ENCODE results near the gene ARHGEF4.
"Not testable (repeated sequence)": the region's sequence is repeated elsewhere in the genome, so short reads cannot be mapped to it uniquely, and the experiment has no call there.

ARHGEF4 gene

DNA sequence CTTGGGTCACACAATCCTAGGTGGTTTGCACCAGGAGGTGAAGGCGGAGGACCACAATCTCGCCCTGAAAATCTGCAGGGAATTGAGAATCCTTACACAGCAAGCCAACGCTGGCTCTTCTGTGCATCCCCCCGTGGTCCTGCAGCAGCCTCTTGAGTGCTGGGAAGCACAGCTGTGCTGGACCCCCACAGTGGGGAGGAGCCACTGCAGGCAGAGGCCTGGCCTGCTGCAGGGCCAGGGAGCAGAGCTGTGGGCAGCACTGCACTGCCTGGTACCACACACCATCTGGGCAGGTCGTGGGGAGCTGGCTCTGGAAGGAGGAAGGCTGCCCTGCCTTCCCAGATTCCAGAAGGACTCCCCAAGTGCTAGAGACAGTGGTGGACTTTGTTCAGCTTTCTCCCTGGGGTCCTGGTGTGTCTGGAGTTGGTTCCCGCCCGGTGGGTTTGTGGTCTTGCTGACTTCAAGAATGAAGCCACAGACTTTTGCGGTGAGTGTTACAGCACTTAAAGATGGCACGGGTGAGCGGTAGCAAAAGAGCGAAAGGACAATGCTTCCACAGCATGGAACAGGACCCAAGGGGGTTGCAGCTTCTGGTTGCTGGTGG is 150.3 kb downstream of the ARHGEF4 start:
- Histone ChIP-seq H3K27ac (ENCODE audit: low read depth, low read length) (no peak overlapping the region), H3K4me3 (ENCODE audit: low read length) (no peak overlapping the region), H3K27me3 (ENCODE audit: insufficient read depth, low read length) (no peaks in the 10 kb centered on the region), H3K9me3 (ENCODE audit: insufficient read depth, low read depth, low read length) (no peaks in the 10 kb centered on the region), H3K4me1 (ENCODE audit: insufficient read depth, low read length) (no peaks in the 10 kb centered on the region), H3K36me3 (ENCODE audit: insufficient read depth, low read length) (no peaks in the 10 kb centered on the region), H3K9ac (ENCODE audit: low read depth, low read length) (no peak overlapping the region)
- WGBS: 96% methylated on average over 11 of the region's 11 CpGs

DNA sequence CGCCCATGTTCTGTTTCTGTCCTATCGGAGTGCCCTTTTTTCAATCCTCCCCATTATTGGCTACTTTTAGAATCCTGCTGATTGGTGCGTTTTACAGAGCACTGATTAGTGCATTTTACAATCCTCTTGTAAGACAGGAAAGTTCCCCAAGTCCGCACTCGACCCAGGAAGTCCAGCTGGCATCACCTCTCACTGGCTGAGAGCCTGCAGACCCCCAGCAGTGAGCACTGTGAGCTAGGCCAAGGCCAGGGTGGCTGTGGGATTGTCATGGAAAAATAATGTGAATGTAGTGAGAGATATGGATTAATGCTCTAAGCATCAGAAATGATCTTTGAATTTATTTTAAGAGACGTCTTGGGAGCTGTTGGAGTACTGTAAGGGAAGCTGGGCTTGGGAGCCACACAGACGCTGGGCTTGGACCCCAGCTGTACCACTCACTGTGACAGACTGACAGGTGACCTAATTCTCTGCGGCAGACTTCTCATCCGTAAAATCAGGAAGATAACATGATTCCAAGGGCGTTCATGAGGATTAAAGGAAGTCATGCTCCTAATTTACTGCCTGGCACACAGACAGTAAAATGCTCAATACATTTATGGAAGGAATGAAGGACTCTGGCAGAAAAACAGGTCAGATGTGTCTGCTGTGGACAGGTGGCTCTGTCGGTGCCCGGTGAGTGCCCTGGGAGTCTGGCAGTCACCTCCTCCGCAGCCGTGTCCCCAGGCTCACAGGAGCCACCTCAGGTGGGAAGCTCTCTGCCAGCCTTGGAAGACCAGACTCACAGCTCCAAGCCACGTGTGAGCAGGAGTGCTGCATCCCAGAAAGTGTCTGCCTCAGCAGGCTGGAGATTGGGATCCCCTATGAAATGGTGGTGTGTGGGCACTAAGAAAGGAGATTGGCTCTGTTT is 151.1 kb downstream of the ARHGEF4 start:
- H3K4me1 ChIP-seq (ENCODE audit: insufficient read depth, low read length): no peaks in the 10 kb centered on the region
- H3K27me3 ChIP-seq (ENCODE audit: insufficient read depth, low read length): no peaks in the 10 kb centered on the region
- no peak overlapping the region for H3K27ac ChIP-seq (ENCODE audit: low read depth, low read length)
- H3K9ac ChIP-seq (ENCODE audit: low read depth, low read length): no peak overlapping the region
- no peaks in the 10 kb centered on the region for H3K9me3 ChIP-seq (ENCODE audit: insufficient read depth, low read depth, low read length)
- no peaks in the 10 kb centered on the region for H3K36me3 ChIP-seq (ENCODE audit: insufficient read depth, low read length)
- 90% methylated on average over 15 of the region's 15 CpGs for WGBS
- H3K4me3 ChIP-seq (ENCODE audit: low read length): no peak overlapping the region

DNA sequence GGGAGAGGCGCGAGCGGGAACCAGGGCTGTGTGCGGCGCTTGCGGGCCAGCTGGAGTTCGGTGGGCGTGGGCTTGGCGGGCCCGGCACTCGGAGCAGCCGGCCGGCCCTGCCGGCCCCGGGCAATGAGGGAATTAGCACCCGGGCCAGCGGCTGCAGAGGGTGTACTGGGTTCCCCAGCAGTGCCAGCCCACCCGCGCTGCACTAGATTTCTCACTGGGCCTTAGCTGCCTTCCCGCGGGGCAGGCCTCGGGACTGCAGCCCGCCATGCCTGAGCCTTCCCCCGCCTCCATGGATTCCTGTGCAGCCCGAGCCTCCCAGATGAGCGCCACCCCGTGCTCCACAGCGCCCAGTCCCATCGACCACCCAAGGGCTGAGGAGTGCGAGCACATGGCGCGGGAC is 154.7 kb downstream of the ARHGEF4 start:
- not testable (repeated sequence) for H3K27me3 ChIP-seq (ENCODE audit: insufficient read depth, low read length)
- WGBS: 91% methylated on average over 32 of the region's 32 CpGs

DNA sequence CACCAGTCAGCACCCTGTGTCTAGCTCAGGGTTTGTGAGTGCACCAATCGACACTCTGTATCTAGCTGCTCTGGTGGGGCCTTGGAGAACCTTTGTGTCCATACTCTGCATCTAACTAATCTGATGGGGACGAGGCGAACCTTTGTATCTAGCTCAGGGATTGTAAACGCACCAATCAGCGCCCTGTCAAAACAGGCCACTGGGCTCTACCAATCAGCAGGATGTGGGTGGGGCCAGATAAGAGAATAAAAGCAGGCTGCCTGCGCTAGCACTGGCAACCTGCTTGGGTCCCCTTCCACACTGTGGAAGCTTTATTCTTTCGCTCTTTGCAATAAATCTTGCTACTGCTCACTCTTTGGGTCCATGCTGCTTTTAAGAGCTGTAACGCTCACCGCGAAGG is 155.3 kb downstream of the ARHGEF4 start:
- H3K27me3 ChIP-seq (ENCODE audit: insufficient read depth, low read length); H3K4me1 ChIP-seq (ENCODE audit: insufficient read depth, low read length); H3K9me3 ChIP-seq (ENCODE audit: insufficient read depth, low read depth, low read length); H3K4me3 ChIP-seq (ENCODE audit: low read length); H3K27ac ChIP-seq (ENCODE audit: low read depth, low read length); H3K9ac ChIP-seq (ENCODE audit: low read depth, low read length); H3K36me3 ChIP-seq (ENCODE audit: insufficient read depth, low read length): not testable (repeated sequence)
- WGBS: 94% methylated on average over 10 of the region's 10 CpGs

More for the DNA sequence above, 154.7 kb downstream of the ARHGEF4 start:
- not testable (repeated sequence) for H3K36me3 ChIP-seq (ENCODE audit: insufficient read depth, low read length); H3K9me3 ChIP-seq (ENCODE audit: insufficient read depth, low read depth, low read length); H3K4me3 ChIP-seq (ENCODE audit: low read length); H3K4me1 ChIP-seq (ENCODE audit: insufficient read depth, low read length); H3K27ac ChIP-seq (ENCODE audit: low read depth, low read length); H3K9ac ChIP-seq (ENCODE audit: low read depth, low read length)

DNA sequence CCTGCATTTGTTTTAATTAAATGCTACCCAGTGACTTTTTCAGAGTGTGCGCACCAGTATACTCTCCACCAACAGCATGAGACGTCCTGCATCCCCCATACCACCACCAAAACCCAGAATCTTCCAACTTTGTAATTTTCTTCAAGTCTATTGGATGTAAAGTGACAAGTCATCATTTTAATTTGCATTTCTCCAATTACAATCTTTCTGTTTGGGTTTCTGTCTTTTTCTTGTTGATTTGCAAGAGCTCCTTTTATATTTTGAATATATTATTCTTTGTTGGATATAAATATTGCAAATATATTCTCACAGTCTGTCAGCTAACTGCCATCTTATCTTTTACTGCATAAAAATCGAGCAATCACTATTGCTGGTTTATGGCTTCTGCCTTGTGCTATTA is 160.0 kb downstream of the ARHGEF4 start:
- H3K27ac ChIP-seq (ENCODE audit: low read depth, low read length): no peak overlapping the region
- H3K9ac ChIP-seq (ENCODE audit: low read depth, low read length): no peak overlapping the region
- no peaks in the 10 kb centered on the region for H3K36me3 ChIP-seq (ENCODE audit: insufficient read depth, low read length)
- H3K27me3 ChIP-seq (ENCODE audit: insufficient read depth, low read length): no peaks in the 10 kb centered on the region
- H3K4me3 ChIP-seq (ENCODE audit: low read length): no peak overlapping the region
- WGBS: 87% methylated on average over 3 of the region's 3 CpGs
- H3K4me1 ChIP-seq (ENCODE audit: insufficient read depth, low read length): no peaks in the 10 kb centered on the region; the same call in 1 of the 2 replicates
- H3K9me3 ChIP-seq (ENCODE audit: insufficient read depth, low read depth, low read length): no peaks in the 10 kb centered on the region

DNA sequence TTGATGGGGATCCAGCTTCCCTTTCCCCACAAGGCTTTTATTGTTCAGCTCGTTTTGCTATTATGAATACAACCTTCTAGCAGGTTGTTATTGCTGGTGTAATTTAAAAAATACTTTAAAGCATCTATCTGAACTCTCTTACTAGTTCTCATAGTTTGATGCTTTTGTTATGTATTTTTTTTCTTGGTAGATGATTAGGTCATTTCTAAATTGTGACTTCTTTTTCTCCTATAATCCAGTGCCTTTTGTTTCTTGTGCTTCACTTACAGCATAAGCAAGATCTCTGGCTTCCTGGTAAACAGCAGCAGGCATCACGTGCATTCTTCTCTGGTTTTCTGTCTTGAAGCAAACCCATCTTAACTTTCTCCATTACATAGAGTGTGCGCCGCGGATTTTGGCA is 160.5 kb downstream of the ARHGEF4 start:
- Histone ChIP-seq H3K36me3 (ENCODE audit: insufficient read depth, low read length) (no peaks in the 10 kb centered on the region), H3K27me3 (ENCODE audit: insufficient read depth, low read length) (no peaks in the 10 kb centered on the region), H3K9ac (ENCODE audit: low read depth, low read length) (no peak overlapping the region), H3K4me3 (ENCODE audit: low read length) (no peak overlapping the region), H3K4me1 (ENCODE audit: insufficient read depth, low read length) (no peaks in the 10 kb centered on the region; the same call in 1 of the 2 replicates), H3K27ac (ENCODE audit: low read depth, low read length) (no peak overlapping the region), H3K9me3 (ENCODE audit: insufficient read depth, low read depth, low read length) (no peaks in the 10 kb centered on the region)
- WGBS: 78% methylated on average over 4 of the region's 5 CpGs

DNA sequence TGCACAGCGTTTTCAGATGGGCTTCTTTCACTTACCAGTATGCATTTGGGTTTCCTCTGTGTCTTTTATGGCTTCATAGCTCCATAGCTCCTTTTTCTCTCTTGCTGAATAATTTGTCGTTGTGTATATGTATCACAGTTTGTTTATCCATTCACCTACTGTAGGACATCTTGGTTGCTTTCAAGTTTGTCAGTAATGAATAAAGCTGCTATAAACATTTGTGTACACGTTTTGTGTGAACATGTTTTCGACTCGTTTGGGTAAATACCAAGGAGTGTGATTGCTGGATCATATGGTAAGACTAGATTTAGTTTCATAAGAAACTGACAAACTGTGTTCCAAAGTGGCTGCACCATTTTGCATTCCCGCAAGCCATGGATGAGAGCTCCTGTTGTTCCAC is 161.8 kb downstream of the ARHGEF4 start:
- no peaks in the 10 kb centered on the region; the same call in 1 of the 2 replicates for H3K4me1 ChIP-seq (ENCODE audit: insufficient read depth, low read length)
- WGBS: 83% methylated on average over 5 of the region's 6 CpGs
- no peaks in the 10 kb centered on the region for H3K27me3 ChIP-seq (ENCODE audit: insufficient read depth, low read length)
- no peak overlapping the region for H3K27ac ChIP-seq (ENCODE audit: low read depth, low read length)
- H3K9ac ChIP-seq (ENCODE audit: low read depth, low read length): no peak overlapping the region
- H3K36me3 ChIP-seq (ENCODE audit: insufficient read depth, low read length): no peaks in the 10 kb centered on the region
- H3K9me3 ChIP-seq (ENCODE audit: insufficient read depth, low read depth, low read length): no peaks in the 10 kb centered on the region
- no peak overlapping the region for H3K4me3 ChIP-seq (ENCODE audit: low read length)

DNA sequence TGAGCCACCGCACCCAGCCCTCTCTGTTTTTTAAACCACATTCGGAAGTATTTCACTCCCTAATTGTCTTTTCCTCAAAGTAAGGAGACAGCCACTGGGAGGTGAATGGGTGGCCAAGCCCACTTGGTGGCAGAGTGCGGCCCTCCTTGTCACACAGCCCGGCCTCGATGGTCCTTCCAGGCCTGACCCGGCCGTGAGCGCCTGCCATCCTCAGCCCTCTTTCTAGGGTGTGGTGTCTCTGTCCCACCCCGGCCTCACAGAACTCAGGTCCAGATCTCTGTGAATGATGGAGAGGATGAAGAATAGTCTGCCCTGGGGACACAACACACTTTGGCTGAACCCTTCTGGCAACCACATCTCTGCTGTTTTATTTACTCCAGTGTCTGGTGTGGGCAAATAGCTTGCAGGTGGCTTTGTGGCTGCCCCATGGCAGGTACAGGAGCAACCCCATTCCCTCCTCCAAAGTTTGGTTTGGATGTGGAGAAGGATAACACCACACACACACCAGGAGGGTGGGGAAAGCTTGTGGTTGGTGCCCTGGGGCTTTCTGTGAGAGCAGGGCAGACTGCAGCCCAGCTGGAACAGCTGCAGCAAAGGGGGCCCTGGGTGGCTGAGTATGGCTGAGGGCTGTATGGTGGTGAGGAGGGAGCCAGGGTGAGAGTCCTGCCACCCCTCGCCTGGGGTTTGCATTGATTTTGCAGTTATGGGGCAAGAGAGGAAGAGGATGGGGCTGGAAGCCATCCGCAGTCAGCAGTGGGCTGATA is 167.9 kb downstream of the ARHGEF4 start:
- Histone ChIP-seq H3K9me3 (ENCODE audit: insufficient read depth, low read depth, low read length) (no peaks in the 10 kb centered on the region), H3K9ac (ENCODE audit: low read depth, low read length) (no peak overlapping the region), H3K36me3 (ENCODE audit: insufficient read depth, low read length) (no peaks in the 10 kb centered on the region), H3K4me1 (ENCODE audit: insufficient read depth, low read length) (no peaks in the 10 kb centered on the region; the same call in 1 of the 2 replicates), H3K27me3 (ENCODE audit: insufficient read depth, low read length) (no peaks in the 10 kb centered on the region), H3K27ac (ENCODE audit: low read depth, low read length) (no peak overlapping the region), H3K4me3 (ENCODE audit: low read length) (no peak overlapping the region)
- WGBS: 94% methylated on average over 11 of the region's 11 CpGs

DNA sequence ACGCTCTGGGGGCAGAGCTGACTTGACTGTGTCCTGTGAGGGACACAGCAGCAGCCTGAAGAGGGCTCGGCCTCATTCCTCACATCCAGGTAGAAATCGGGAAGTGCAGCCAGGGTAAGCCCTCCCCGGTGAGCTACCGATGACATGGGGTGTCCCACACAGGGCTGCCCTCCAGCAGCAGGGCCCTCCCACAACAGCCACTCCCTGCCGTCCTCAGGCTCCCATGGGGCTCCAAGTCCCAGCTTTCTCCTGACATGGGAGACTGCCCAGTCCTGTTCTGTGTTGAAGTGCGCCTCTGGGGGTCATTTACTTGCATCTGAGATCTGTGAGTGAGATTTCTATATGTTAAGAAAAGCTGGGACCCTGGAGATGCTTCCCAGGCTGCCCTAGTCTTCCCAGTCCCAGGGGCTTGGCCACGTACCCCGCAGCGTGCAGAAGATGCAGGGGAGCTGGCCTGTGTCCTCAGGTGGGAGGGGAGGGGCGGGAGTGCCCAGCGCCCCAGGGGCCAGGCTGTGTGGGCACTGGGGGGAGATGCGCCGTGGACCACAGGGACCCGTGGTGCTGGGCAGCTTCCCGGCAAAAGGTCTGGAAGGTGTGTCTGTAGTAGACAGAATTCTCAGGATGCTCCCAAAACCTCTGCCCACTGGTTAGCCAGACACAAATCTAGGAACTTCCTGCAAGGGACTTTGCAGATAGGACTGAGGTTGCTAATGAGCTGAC is 168.7 kb downstream of the ARHGEF4 start:
- no peak overlapping the region for H3K9ac ChIP-seq (ENCODE audit: low read depth, low read length)
- no peaks in the 10 kb centered on the region; the same call in 1 of the 2 replicates for H3K4me1 ChIP-seq (ENCODE audit: insufficient read depth, low read length)
- H3K27ac ChIP-seq (ENCODE audit: low read depth, low read length): no peak overlapping the region
- WGBS: 94% methylated on average over 16 of the region's 16 CpGs
- H3K27me3 ChIP-seq (ENCODE audit: insufficient read depth, low read length): no peaks in the 10 kb centered on the region
- no peak overlapping the region for H3K4me3 ChIP-seq (ENCODE audit: low read length)
- H3K36me3 ChIP-seq (ENCODE audit: insufficient read depth, low read length): no peaks in the 10 kb centered on the region
- no peaks in the 10 kb centered on the region for H3K9me3 ChIP-seq (ENCODE audit: insufficient read depth, low read depth, low read length)

DNA sequence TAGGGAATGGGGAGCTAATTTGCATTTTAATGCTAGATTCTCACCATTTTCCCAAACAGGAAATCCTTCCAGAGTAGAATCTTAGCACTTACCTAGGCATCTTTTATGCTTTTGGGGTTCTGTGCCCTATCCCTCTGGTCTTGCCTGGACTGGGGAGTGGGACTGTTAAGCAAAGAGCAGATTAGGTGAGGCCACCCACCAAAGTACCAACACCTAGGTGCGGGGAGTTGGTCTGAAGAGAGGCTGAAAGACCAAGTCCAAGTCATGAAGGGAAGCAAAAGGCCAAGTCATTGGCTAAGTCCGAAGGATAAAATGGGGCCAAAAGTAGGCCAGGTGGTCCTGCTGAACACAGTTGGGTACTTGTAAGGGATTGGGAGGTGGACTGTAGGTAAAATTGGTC is 169.8 kb downstream of the ARHGEF4 start:
- H3K9ac ChIP-seq (ENCODE audit: low read depth, low read length): no peak overlapping the region
- H3K36me3 ChIP-seq (ENCODE audit: insufficient read depth, low read length): no peaks in the 10 kb centered on the region
- no peaks in the 10 kb centered on the region for H3K27me3 ChIP-seq (ENCODE audit: insufficient read depth, low read length)
- no peak overlapping the region for H3K27ac ChIP-seq (ENCODE audit: low read depth, low read length)
- no peak overlapping the region for H3K4me3 ChIP-seq (ENCODE audit: low read length)
- H3K9me3 ChIP-seq (ENCODE audit: insufficient read depth, low read depth, low read length): no peaks in the 10 kb centered on the region
- no peaks in the 10 kb centered on the region; the same call in 1 of the 2 replicates for H3K4me1 ChIP-seq (ENCODE audit: insufficient read depth, low read length)
- 84% methylated on average over 2 of the region's 2 CpGs for WGBS

Measured in HUES64 (cell line).